IPS-18c (cell line): ENCODE results near the gene CEACAM5.
"Not testable (repeated sequence)": the region's sequence is repeated elsewhere in the genome, so short reads cannot be mapped to it uniquely, and the experiment has no call there.

Experiments
- H3K4me3 ChIP-seq: 2 replicates; pipeline ENCODE4 v1.7.0; 2013; ENCODE audit warnings: low read depth, mild to moderate bottlenecking, low read length, moderate library complexity; ENCODE audit not compliant: insufficient read depth
- H3K9me3 ChIP-seq: one replicate; pipeline ENCODE4 v1.6.1; 2013; ENCODE audit warnings: mild to moderate bottlenecking, low read length, moderate library complexity; ENCODE audit not compliant: control insufficient read depth, insufficient read depth

CEACAM5 gene

DNA sequence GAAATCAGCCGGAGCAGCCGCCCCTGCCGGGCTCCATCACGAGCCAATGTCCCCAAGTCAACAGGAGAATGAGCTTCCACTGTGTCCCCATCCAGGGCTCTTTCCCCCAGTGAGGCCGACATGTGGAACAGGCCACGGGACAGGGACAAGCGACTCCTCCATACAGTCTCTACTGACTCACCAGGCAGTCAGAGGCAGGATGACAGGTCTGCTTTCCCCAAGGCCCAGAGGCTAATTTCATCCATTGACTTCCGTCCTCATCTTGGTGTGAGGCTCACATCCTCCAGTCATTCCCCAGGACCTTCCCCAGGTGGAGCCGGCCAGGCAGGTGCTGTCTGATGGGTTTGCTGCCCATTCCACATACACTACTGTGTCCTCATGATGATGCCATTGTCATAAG is 50.4 kb downstream of the CEACAM5 start:
- Histone ChIP-seq H3K9me3 (no peaks in the 10 kb centered on the region), H3K4me3 (no peak overlapping the region)

- no peak overlapping the region for H3K4me3 ChIP-seq
- H3K9me3 ChIP-seq, result peaks cover 2% of the 10 kb centered on the region
Observed at GRCh38 chr19:41767115-41767514, 58.7 kb downstream of the CEACAM5 start.

DNA sequence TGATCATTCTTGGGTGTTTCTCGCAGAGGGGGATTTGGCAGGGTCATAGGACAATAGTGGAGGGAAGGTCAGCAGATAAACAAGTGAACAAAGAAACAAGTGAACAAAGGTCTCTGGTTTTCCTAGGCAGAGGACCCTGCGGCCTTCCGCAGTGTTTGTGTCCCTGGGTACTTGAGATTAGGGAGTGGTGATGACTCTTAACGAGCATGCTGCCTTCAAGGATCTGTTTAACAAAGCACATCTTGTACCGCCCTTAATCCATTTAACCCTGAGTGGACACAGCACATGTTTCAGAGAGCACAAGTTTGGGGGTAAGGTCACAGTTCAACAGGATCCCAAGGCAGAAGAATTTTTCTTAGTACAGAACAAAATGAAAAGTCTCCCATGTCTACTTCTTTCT is 59.7 kb downstream of the CEACAM5 start:
- not testable (repeated sequence) for H3K4me3 ChIP-seq, H3K9me3 ChIP-seq

DNA sequence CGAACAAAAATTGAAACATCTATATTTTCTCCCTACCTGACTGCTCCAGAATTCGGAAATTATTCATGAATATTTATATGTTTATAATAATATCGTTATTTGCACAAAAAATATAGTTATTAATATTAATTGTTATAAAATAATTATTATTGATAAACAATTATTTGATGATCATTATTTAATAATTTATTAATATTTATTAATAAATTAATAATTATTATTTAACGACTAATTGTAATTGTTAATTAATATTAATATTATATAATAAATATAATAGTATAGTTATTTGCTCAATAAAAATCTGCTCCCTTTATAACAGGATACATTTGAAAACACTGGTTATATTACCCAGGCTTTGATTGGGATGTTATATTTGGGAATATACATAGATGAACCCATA is 61.2 kb downstream of the CEACAM5 start:
- no peak overlapping the region for H3K4me3 ChIP-seq
- H3K9me3 ChIP-seq, result peaks cover 2% of the 10 kb centered on the region

DNA sequence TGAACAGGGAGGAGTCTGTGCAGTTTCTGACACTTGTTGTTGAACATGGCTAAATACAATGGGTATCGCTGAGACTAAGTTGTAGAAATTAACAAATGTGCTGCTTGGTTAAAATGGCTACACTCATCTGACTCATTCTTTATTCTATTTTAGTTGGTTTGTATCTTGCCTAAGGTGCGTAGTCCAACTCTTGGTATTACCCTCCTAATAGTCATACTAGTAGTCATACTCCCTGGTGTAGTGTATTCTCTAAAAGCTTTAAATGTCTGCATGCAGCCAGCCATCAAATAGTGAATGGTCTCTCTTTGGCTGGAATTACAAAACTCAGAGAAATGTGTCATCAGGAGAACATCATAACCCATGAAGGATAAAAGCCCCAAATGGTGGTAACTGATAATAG is 63.0 kb downstream of the CEACAM5 start:
- Histone ChIP-seq H3K4me3 (no peak overlapping the region), H3K9me3 (no peaks in the 10 kb centered on the region)

DNA sequence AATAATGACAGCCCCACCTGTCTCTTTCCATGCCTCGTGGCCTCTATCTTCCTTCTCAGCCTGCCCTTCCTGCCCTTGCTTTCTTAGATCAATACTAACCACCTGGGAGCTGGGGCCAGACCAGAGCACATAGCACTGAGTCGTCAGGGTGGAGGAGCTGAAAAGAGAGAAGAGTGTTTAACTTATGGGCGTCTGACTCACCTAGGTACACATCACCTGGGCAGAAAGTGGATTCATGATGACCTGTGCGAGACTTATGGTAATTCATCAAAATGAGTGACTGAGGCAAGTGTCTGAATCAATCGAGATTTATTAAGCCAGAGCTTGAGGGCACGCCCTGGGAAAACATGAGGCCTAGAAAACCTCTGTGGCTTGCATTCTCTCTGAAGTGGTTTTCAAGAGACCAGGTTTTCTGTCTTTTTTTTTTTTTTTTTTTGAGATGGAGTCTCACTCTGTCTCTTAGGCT is 66.1 kb downstream of the CEACAM5 start:
- Histone ChIP-seq H3K9me3 (no peaks in the 10 kb centered on the region), H3K4me3 (no peak overlapping the region)

DNA sequence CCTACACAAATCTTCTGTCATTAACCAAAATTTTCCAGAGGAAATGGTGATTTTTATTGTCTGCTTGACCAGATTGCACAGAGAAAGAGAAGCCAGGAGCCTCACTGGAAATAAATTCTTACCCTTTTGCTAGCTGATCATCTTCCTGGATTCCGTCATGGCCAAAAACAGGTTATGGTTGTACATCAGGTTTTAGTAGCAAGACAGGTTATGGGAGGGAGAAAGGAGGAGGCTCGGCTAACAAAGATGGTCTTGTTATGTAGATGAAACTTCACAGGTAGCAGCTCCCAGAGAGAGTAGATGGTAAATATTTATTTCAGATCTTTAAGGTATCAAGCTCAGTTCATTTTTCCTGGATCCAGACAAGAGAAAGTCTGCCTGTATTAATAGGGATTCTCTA is 68.3 kb downstream of the CEACAM5 start:
- no peaks in the 10 kb centered on the region for H3K9me3 ChIP-seq
- H3K4me3 ChIP-seq, result no peak overlapping the region
